T1000 (cell line): ENCODE data around the gene DYNC2I2.
"Not testable (repeated sequence)": the region's sequence is repeated elsewhere in the genome, so short reads cannot be mapped to it uniquely, and the experiment has no call there.

Source experiments
- DNase-seq: peaks from one replicate; lab custom pipeline; 2025; ENCODE audit warnings: mixed read lengths; lab: John Stamatoyannopoulos, UW

The DYNC2I2 gene

GRCh38 chr9:128685636-128686489 lies 29.2 kb upstream of the DYNC2I2 start:
- no peak for DNase-seq

DNA sequence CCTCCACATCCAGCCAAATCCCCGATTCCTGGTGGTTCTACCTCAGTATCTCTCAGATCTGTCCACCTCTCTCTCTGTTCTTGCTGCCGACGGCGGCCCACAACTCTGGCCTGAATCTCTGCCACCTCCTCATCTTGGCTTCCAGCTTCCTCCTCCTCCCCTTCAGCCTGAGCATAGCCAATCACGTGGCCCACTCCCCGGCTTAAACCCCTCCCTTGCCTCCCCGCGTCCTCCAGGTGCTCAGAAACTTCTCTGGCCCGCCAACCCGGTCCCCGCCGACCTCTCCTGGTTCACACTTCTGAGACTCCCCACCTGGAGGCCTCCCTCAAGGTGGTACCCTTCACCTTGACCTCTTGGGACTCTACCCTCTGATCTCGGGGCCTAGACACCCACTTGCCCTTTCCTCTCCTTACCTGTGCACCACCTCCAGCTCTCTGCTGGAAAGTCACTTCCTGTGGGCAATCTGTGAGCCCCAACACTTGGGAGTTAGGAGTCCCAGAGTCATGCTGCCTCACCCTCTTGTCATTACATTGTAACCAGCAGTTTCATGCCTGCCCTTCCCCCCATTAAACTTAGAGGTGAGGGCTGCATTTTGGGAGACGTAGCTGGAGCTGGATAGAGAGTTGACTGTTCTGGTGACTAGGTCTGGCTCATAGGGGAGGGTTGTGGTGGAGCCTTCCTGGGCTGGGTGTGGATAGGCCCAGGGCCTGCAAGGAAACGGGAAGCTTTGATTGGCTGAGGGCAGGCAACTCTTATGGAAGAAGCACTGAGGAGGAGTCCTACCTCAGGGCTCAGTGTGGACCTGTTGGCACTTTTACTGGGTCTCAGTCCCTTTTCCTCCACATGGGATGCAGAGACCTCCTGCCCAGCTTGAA lies 27.9 kb upstream of the DYNC2I2 start:
- no peak for DNase-seq

- no peak for DNase-seq
Measured at GRCh38 chr9:128684065-128684324, 27.3 kb upstream of the DYNC2I2 start.

- no peak for DNase-seq
Measured at GRCh38 chr9:128683340-128684064, 26.9 kb upstream of the DYNC2I2 start.

- DNase-seq = no peak
Measured at GRCh38 chr9:128677794-128678193, 21.1 kb upstream of the DYNC2I2 start.

- no peak for DNase-seq
Measured at GRCh38 chr9:128675382-128675781, 18.7 kb upstream of the DYNC2I2 start.

DNA sequence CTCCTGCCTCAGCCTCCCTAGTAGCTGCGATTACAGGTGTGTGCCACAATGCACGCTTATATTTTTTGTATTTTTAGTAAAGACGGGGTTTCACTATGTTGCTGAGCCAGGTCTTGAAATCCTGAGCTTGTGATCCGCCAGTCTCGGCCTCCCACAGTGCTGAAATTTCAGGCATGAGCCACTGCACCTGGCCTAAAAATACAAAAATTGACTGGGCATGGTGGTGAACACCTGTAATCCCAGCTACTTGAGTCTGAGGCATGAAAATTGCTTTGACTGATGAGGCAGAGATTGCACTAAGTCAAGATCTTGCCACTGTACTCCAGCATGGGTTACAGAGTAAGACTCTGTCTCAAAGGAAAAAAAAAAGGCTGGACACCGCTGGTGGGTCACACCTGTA lies 13.1 kb upstream of the DYNC2I2 start:
- no peak for DNase-seq

GRCh38 chr9:128666481-128666941 lies 9.9 kb upstream of the DYNC2I2 start:
- DNase-seq = not testable (repeated sequence)

DNA sequence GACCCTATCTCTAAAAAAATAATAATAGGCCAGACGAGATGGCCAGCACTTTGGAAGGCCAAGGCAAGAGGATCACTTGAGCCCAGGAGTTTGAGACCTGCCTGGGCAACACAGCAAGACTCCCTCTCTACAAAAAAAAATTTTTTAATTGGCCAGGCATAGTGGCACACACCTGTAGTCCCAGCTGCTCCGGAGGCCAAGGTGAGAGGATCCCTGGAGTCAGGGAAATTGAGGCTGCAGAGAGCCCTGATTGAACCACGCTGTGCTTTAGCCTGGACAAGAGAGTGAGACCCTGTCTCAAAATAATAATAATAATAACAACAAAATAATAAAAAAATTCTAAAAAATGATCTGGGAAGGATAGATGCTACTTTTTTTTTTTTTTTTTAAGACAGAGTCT lies 1.1 kb upstream of the DYNC2I2 start:
- no peak for DNase-seq

DNA sequence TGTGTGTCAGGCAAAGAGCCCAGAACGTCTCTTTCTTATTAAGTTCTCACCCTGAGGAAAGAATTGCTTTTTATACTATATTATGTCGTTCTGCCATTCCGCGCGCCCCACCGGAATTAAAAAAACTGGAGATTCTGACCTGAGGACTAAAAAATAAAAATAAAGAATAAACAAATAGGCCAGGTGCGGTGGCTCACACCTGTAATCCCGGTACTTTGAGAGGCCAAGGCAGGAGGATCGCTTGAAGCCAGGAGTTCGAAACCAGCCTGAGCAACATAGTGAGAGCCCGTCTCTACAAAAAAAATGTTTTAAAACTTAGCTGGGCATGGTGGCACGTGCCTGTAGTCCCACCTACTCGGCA lies 677 bp upstream of the DYNC2I2 start:
- DNase-seq = no peak

- DNase-seq = no peak
Measured at GRCh38 chr9:128654481-128654880, 2.2 kb downstream of the DYNC2I2 start.

- no peak for DNase-seq
Measured at GRCh38 chr9:128653908-128654307, 2.7 kb downstream of the DYNC2I2 start.

- no peak for DNase-seq
Measured at GRCh38 chr9:128651798-128652197, 4.8 kb downstream of the DYNC2I2 start.

DNA sequence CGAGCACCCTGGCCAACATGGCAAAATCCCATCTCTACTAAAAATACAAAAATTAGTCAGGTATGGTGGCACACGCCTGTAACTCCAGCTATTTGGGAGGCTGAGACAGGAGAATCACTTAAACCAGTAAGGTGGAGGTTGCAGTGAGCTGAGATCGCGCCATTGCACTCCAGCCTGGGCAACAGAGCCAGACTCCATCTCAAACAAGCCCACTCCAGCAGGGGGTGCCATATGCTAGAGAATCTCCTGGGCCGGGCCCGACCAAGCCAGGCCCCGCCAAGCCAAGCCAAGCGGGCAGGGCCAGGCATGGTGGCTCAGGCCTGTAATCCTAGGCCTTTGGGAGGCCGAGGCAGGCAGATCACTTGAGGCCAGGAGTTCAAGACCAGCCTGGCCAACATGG lies 8.4 kb downstream of the DYNC2I2 start:
- DNase-seq = not testable (repeated sequence)

- no peak for DNase-seq
Measured at GRCh38 chr9:128643519-128644300, 12.9 kb downstream of the DYNC2I2 start.

GRCh38 chr9:128642675-128643245 lies 13.9 kb downstream of the DYNC2I2 start:
- DNase-seq = no peak

DNA sequence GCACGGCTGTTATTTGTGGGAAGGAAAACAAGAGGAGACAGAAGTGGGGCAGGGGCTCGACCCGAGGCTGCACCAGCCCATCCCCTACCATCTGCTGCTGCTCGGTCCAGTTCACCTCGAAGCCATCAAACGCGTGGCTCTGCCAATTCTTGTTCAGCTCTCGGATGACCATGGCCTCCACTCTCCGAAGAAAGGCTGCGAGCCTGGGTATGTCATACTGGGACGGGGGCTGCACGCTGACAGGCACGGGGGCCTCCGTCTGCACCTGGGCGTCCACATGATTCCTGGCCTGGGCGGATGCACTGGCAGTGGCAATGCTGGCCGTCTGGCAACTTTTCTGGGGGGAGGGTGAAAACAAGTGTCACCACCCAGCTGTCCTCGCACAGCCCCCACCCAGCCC lies 16.0 kb downstream of the DYNC2I2 start:
- DNase-seq = no peak

GRCh38 chr9:128638580-128638979 lies 18.1 kb downstream of the DYNC2I2 start:
- DNase-seq = no peak

DNA sequence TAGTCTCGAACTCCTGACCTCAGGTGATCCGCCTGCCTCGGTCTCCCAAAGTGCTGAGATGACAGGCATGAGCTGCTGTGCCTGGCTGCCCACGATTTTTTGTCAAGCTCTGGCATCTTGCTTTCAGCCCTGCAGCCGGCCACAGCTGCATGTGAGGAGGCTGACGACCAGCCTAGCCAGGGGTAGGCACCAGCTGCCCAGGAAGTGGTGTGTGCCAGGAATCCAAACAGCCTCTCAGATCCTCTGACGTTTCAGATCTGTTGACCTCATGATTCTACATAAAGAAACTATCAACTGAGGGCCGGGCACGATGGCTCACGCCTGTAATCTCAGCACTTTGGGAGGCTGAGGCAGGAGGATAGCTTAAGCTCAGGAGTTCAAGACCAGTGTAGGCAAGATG lies 19.0 kb downstream of the DYNC2I2 start:
- DNase-seq = no peak

- no peak for DNase-seq
Measured at GRCh38 chr9:128636556-128637530, 19.8 kb downstream of the DYNC2I2 start.
